Measurements from ENCODE around the gene CETN3. TPM values are rescaled to one million over a fixed set of nuclear protein-coding genes. Genes with fewer than 3 reads are reported as not detected.

CETN3 gene
- total and polyA plus RNA-seq, 9 of the 15 experiments (the other 6 are each of a cell fraction or from before 2014, with no cell fraction given): 43.3 to 113 (median 82.4) TPM

GRCh38 chr5:90408571-90409317, 812 bp downstream of the CETN3 start (continued):
- TF ChIP-seq ZBTB2 (IDR thresholded peaks at IDR 0.05): no peak
- TF ChIP-seq POLR2B (IDR thresholded peaks at IDR 0.05; ENCODE audit: low read depth, partially characterized antibody): no peak
- no peak for TF ChIP-seq MGA (IDR thresholded peaks at IDR 0.05)
- no peak for TF ChIP-seq BRF1 (IDR thresholded peaks at IDR 0.05; ENCODE audit: borderline replicate concordance, extremely low read depth, insufficient read length)
- TF ChIP-seq C11orf30 (IDR thresholded peaks at IDR 0.05; ENCODE audit: low read depth): no peak
- TF ChIP-seq ZNF511 (CRISPR knock-in tag; IDR thresholded peaks at IDR 0.05): no peak
- TF ChIP-seq CXXC5 (CRISPR knock-in tag; IDR thresholded peaks at IDR 0.05): 0 out of 2 replicates have a peak, but pooled peaks have one; percentile 7
- peak; percentile 38; the same call in 1 of the 2 replicates for TF ChIP-seq ZNF384 (IDR thresholded peaks at IDR 0.05; ENCODE audit: low read depth, low read length)
- TF ChIP-seq ZBTB26 (CRISPR knock-in tag; IDR thresholded peaks at IDR 0.05): no peak
- TF ChIP-seq KHSRP (IDR thresholded peaks at IDR 0.05): no peak
- no peak for TF ChIP-seq ZC3H11A (IDR thresholded peaks at IDR 0.05; ENCODE audit: low read depth, low read length)
- TF ChIP-seq HNRNPH1 (optimal IDR thresholded peaks at IDR 0.05; ENCODE audit: low read depth, low read length): no peak

All from K562 (cell line).